SK-N-MC (cell line): ENCODE results near the gene CACNB4.
"Not testable (repeated sequence)": the region's sequence is repeated elsewhere in the genome, so short reads cannot be mapped to it uniquely, and the experiment has no call there.

Source experiments
- DNase-seq: peaks from one replicate; pipeline ENCODE4 v3.0.0-alpha.2; 2011; ENCODE audit warnings: low read depth, low spot score
- H3K27ac ChIP-seq: fragments of 200-600 bp; sonication (generic); 2 replicates; pipeline ENCODE4 v1.5.1; 2016; ENCODE audit warnings: mixed run types
- H3K36me3 ChIP-seq: fragments of 200-600 bp; sonication (generic); 2 replicates; pipeline ENCODE4 v1.6.1; 2017; ENCODE audit warnings: antibody characterized with exemption, low read length, mixed read lengths; ENCODE audit not compliant: insufficient read depth
- H3K4me3 ChIP-seq: fragments of 200-600 bp; sonication (generic); 2 replicates; pipeline ENCODE4 v1.5.1; 2016
- H3K9ac ChIP-seq: fragments of 200-600 bp; sonication (generic); 2 replicates; pipeline ENCODE4 v1.8.0; 2017; ENCODE audit warnings: mixed run types, mixed read lengths; ENCODE audit not compliant: insufficient read length
- H3K9me3 ChIP-seq: fragments of 200-600 bp; sonication (generic); 2 replicates; pipeline ENCODE4 v1.6.1; 2017; ENCODE audit warnings: low read depth, mild to moderate bottlenecking, antibody characterized with exemption, low read length, moderate library complexity, mixed read lengths
- EZH2 ChIP-seq: fragments of 200-600 bp; sonication (generic); IDR thresholded peaks from one replicate; pipeline ENCODE4 v1.6.1; 2017; ENCODE audit warnings: antibody characterized with exemption
- FOXP2 ChIP-seq: optimal IDR thresholded peaks from 2 replicates; pipeline ENCODE3; 2011; ENCODE audit warnings: mild to moderate bottlenecking, moderate library complexity; ENCODE audit not compliant: insufficient read depth; ENCODE audit errors: extremely low read length, control extremely low read depth
- POLR2AphosphoS5 ChIP-seq: IDR thresholded peaks from 2 replicates; pipeline ENCODE4 v1.6.1; 2012; ENCODE audit warnings: mild to moderate bottlenecking, low read depth, low read length, borderline replicate concordance

The CACNB4 gene

GRCh38 chr2:151891566-151892194, 207.2 kb downstream of the CACNB4 start:
- peak overlapping the region; percentile 6 for H3K9ac ChIP-seq
- TF ChIP-seq EZH2 (no peak), FOXP2 (no peak), POLR2AphosphoS5 (no peak)
- no peak overlapping the region for H3K27ac ChIP-seq
- no peak for DNase-seq
- H3K36me3 ChIP-seq, result no peaks in the 10 kb centered on the region
- H3K4me3 ChIP-seq, result peak overlapping the region; percentile 75
- H3K9me3 ChIP-seq, result no peaks in the 10 kb centered on the region

GRCh38 chr2:151887164-151887563, 211.7 kb downstream of the CACNB4 start:
- Histone ChIP-seq H3K27ac (no peak overlapping the region), H3K36me3 (no peaks in the 10 kb centered on the region), H3K9me3 (no peaks in the 10 kb centered on the region), H3K9ac (no peak overlapping the region), H3K4me3 (no peak overlapping the region)
- DNase-seq, result no peak
- no peak for TF ChIP-seq POLR2AphosphoS5
- no peak for TF ChIP-seq EZH2
- TF ChIP-seq FOXP2, result no peak

GRCh38 chr2:151886241-151886640, 212.6 kb downstream of the CACNB4 start:
- H3K27ac ChIP-seq, result no peak overlapping the region
- no peaks in the 10 kb centered on the region for H3K36me3 ChIP-seq
- no peak overlapping the region for H3K9ac ChIP-seq
- no peak overlapping the region for H3K4me3 ChIP-seq
- no peak for TF ChIP-seq EZH2
- TF ChIP-seq FOXP2, result no peak
- TF ChIP-seq POLR2AphosphoS5, result no peak
- no peaks in the 10 kb centered on the region for H3K9me3 ChIP-seq
- DNase-seq, result no peak

- Histone ChIP-seq H3K4me3 (no peak overlapping the region), H3K9ac (no peak overlapping the region), H3K27ac (no peak overlapping the region), H3K9me3 (no peaks in the 10 kb centered on the region), H3K36me3 (no peaks in the 10 kb centered on the region)
- no peak for TF ChIP-seq EZH2
- TF ChIP-seq POLR2AphosphoS5, result no peak
- no peak for TF ChIP-seq FOXP2
- DNase-seq, result no peak
These were observed 215.9 kb downstream of the CACNB4 start for GRCh38 chr2:151882786-151883445.

GRCh38 chr2:151881342-151881741, 217.5 kb downstream of the CACNB4 start:
- H3K9ac ChIP-seq, result no peak overlapping the region
- H3K9me3 ChIP-seq, result no peaks in the 10 kb centered on the region
- no peak overlapping the region for H3K27ac ChIP-seq
- H3K4me3 ChIP-seq, result no peak overlapping the region
- TF ChIP-seq EZH2 (no peak), FOXP2 (no peak)
- DNase-seq, result no peak
- H3K36me3 ChIP-seq, result no peaks in the 10 kb centered on the region

GRCh38 chr2:151880586-151880985, 218.3 kb downstream of the CACNB4 start:
- H3K27ac ChIP-seq, result no peak overlapping the region
- no peak overlapping the region for H3K4me3 ChIP-seq
- no peak for TF ChIP-seq POLR2AphosphoS5
- no peak for TF ChIP-seq FOXP2
- no peak for TF ChIP-seq EZH2
- H3K9ac ChIP-seq, result no peak overlapping the region
- no peaks in the 10 kb centered on the region for H3K9me3 ChIP-seq
- no peaks in the 10 kb centered on the region for H3K36me3 ChIP-seq
- DNase-seq, result no peak

GRCh38 chr2:151878655-151879563, 219.9 kb downstream of the CACNB4 start:
- Histone ChIP-seq H3K4me3 (no peak overlapping the region), H3K36me3 (no peaks in the 10 kb centered on the region), H3K27ac (no peak overlapping the region), H3K9me3 (no peaks in the 10 kb centered on the region), H3K9ac (no peak overlapping the region)
- no peak for TF ChIP-seq EZH2
- no peak for DNase-seq

GRCh38 chr2:151878204-151878603, 220.6 kb downstream of the CACNB4 start:
- TF ChIP-seq FOXP2 (no peak), EZH2 (no peak), POLR2AphosphoS5 (no peak)
- Histone ChIP-seq H3K4me3 (no peak overlapping the region), H3K36me3 (no peaks in the 10 kb centered on the region), H3K9ac (no peak overlapping the region), H3K27ac (no peak overlapping the region), H3K9me3 (no peaks in the 10 kb centered on the region)
- no peak for DNase-seq

- H3K9ac ChIP-seq, result not testable (repeated sequence)
These were observed 223.2 kb downstream of the CACNB4 start for GRCh38 chr2:151875631-151876030.

More at GRCh38 chr2:151875631-151876030, 223.2 kb downstream of the CACNB4 start:
- DNase-seq, H3K9me3 ChIP-seq, H3K36me3 ChIP-seq, H3K27ac ChIP-seq, H3K4me3 ChIP-seq: not testable (repeated sequence)
